Effector memory CD4-positive, alpha-beta T cell (primary cell): ENCODE measurements around the gene ZNF737.

Source experiments
- DNase-seq, 3 donors: peaks; one replicate each; pipeline ENCODE4 v3.0.0-alpha.2; 2020
- H3K27ac ChIP-seq: 2 replicates; pipeline ENCODE4 v1.7.0; 2013; ENCODE audit warnings: mild to moderate bottlenecking, low read length, moderate library complexity; ENCODE audit not compliant: insufficient read depth, poor library complexity, severe bottlenecking
- H3K27me3 ChIP-seq: replicated peaks from 2 replicates; pipeline ENCODE4 v1.7.0; 2013; ENCODE audit warnings: mild to moderate bottlenecking, low read length; ENCODE audit not compliant: insufficient read depth, control insufficient read depth, poor library complexity, severe bottlenecking
- H3K36me3 ChIP-seq: 2 replicates; pipeline ENCODE4 v1.7.0; 2013; ENCODE audit warnings: mild to moderate bottlenecking, low read length, moderate library complexity; ENCODE audit not compliant: control insufficient read depth, insufficient read depth
- H3K4me1 ChIP-seq: 2 replicates; pipeline ENCODE4 v1.7.0; 2013; ENCODE audit warnings: low read length, mild to moderate bottlenecking; ENCODE audit not compliant: control insufficient read depth, insufficient read depth, poor library complexity, severe bottlenecking
- H3K4me3 ChIP-seq: 2 replicates; pipeline ENCODE4 v1.7.0; 2013; ENCODE audit warnings: low read length, low read depth, mild to moderate bottlenecking; ENCODE audit not compliant: insufficient read depth, poor library complexity, severe bottlenecking
- H3K9me3 ChIP-seq: 2 replicates; pipeline ENCODE4 v1.7.0; 2013; ENCODE audit warnings: mild to moderate bottlenecking, low read length, moderate library complexity; ENCODE audit not compliant: control insufficient read depth

ZNF737 gene

DNA sequence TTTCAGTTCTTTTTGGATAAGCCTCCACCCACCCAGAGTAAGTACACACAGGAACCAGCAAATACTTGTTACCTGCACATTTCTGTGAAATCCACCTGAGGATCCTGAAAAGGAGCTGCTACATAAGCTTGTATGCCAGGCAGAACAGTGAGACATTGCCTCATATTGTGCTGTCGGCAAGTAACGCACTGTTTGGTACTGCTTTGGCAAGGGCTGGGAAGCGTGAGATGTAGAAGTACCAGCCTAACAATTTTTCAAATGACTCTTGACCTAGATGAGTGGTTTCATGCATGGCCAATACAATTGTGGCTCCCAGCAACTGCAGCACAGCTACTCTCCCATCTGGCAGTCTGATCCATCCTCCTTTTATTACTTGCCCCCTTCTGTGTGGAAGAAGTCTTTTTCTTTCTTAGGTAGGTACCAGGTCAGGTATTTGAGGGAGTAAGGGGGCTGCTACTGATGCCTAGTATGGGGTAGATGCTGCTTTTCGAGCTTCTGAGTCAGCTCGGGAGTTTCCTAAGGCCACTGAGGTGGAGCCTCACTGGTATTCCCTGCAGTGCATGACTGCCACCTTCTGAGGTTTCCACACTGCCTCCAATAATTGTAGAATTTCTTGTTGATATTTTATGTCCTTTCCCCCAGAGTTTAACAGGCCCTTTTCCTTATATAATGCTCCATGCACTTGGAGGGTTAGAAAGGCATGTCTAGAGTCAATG, 52.2 kb downstream of the ZNF737 start:
- H3K4me1 ChIP-seq: no peaks in the 10 kb centered on the region
- no peak overlapping the region for H3K4me3 ChIP-seq
- no peaks in the 10 kb centered on the region for H3K27me3 ChIP-seq
- DNase-seq: peak in 1 of 3 donors; percentile 0
- no peaks in the 10 kb centered on the region for H3K36me3 ChIP-seq
- peaks cover 4% of the 10 kb centered on the region for H3K9me3 ChIP-seq
- no peak overlapping the region for H3K27ac ChIP-seq

DNA sequence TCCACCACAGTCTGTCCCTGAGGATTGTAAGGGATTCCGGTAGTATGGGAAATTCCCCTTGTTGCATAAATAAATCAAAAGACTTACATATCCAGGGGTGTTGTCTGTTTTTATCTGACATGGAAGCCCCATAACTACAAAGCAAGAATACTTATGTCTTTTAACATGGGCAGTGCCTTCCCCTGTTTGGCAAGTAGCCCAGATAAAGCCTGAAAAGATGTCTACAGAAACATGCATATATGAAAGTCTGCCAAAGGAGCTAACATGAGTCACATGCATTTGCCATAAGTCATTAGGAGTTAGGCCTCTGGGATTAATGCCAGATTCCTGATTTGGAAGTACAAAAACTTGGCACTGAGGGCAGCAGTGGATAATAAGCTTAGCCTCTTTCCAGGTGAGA, 62.1 kb downstream of the ZNF737 start:
- H3K9me3 ChIP-seq: no peaks in the 10 kb centered on the region
- no peak overlapping the region for H3K4me3 ChIP-seq
- no peaks in the 10 kb centered on the region for H3K4me1 ChIP-seq
- H3K36me3 ChIP-seq: no peaks in the 10 kb centered on the region
- no peaks in the 10 kb centered on the region for H3K27me3 ChIP-seq
- no peak for DNase-seq
- H3K27ac ChIP-seq: no peak overlapping the region
